ENCODE measurements around the gene POLK.

GRCh38 chr5:75630875-75631274, 119.2 kb downstream of the POLK start:
- no peak for TF ChIP-seq CTCF (IDR thresholded peaks at IDR 0.05 in 8 of 11, conservative IDR thresholded peaks at IDR 0.05 in 3 of 11)
- TF ChIP-seq POLR2AphosphoS5 (IDR thresholded peaks at IDR 0.05): no peak
- TF ChIP-seq POLR2A (IDR thresholded peaks at IDR 0.05): no peak
